Hypothalamus (tissue), 51 donors: ENCODE data around the gene C11orf71.

Experiments
- DNase-seq, 51 donors: peaks; one replicate each; lab custom pipeline; 2025; lab: John Stamatoyannopoulos, UW

Gene C11orf71, protein sequence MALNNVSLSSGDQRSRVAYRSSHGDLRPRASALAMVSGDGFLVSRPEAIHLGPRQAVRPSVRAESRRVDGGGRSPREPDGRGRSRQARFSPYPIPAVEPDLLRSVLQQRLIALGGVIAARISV

DNA sequence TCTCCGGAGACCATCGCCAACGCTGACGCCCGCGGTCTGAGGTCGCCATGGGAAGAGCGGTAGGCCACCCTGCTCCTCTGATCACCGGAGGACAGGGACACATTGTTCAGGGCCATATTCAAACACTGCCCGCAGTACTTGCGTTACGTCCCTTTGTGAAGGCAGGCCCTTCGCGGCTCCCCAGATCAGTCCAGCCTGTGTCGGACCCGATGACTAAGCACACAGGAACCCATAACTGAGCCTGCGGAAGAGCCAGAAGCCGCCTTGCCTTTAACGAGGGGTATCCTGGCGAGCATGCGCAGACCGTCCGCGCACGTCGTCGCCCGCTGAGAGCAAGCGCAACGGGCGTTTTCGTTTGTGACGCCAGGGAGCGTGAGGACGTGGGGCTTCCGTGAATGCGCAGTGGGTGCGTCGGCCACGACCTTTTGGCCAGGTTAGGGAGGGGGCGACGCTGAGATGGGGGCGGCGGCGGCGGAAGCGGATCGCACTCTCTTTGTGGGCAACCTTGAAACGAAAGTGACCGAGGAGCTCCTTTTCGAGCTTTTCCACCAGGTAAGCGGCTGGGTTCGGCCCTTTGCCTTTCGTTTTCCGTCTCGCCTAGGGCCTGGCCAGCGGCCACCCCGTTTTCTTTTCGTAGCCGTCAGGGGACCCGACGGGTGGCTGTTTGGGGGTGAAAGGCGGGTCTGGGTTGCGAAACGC, at the start of gene C11orf71, which contains the start of gene RBM7:
Gene C11orf71, minus strand, starts transcription at position 296 of the 699 bp plus-strand sequence. Its CDS starts 180 bp downstream, at position 116.
Gene RBM7, plus strand, starts transcription at position 451 of the 699 bp plus-strand sequence. Its CDS starts 6 bp downstream, at position 457.
- peak; percentile 76 to 98 (median 91) for DNase-seq

DNA sequence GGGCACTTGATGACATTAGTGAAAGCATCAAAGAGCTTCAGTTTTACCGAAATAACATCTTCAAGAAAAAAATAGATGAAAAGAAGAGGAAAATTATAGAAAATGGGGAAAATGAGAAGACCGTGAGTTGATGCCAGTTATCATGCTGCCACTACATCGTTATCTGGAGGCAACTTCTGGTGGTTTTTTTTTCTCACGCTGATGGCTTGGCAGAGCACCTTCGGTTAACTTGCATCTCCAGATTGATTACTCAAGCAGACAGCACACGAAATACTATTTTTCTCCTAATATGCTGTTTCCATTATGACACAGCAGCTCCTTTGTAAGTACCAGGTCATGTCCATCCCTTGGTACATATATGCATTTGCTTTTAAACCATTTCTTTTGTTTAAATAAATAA, 49.5 kb upstream of the C11orf71 start:
- no peak for DNase-seq

DNA sequence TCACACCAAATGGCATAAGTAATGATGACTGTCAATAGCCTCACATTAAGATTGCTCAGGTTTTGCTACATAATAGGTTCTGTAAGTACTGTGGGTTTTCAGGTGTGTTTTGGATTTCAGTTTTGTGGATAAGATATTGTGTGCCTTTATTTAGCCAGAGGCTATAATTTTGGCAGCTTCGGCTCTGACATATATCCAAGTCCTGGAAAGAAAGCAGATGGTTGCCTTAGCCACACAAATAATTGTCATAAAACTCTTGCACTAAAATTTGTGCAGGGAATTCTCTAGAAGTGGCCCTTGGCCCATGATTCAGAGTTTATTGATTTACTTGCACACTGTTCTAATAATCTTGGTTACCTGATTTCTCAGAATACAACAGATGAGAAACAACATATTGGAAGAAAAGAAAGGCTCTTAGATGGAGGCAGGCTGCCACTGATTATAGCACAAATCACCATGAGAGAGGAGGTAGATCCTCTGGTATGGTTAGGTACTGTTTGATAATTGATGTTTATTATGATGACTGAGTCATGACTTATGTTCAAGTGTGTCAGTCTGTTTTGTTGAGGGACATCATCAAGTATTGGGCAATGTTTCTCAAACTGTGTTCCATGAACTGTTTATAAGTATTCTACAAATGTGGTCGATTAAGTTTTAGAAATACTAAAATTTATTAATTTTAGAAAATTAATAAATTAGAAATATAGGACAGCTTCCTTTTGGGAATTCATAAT, 48.6 kb upstream of the C11orf71 start:
- DNase-seq, result no peak

DNA sequence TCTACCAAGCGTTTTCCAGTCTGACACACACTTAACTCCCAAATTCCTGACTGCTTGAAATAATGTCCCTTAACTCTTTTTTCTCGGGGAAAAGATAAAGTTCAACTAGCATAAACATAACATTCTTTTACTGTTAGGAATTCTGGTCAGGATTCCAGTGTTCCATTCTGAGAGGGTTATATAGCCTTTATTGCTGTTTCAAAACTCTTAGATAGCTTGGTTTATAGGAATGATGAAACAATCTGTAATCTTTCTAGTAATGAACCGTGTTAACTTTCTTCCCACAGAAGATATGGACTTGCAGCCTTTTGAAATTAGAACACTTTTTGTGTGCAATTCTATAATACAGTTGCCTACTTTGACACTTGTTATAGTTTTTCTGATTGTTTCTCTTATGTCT, 47.6 kb upstream of the C11orf71 start:
- DNase-seq, result no peak

DNA sequence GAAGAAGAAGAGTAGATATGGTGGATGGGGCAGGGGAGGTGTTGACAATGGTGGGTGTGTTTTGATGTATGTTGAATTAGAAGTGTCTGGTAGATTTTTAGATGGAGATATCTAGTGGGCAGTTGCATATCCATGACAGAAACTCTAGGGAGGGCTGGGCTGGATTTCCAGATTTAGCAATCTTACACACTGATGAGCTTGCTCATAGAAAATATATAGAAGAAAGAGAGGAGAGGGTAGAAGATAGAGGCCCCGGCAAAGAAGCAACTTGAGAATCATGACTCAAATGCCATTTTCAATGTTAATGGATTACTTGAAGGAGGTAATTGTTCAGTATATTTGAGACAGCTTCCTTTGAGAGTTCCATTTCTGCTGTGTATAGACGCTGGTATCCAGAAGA, 47.1 kb upstream of the C11orf71 start:
- DNase-seq, result no peak

DNA sequence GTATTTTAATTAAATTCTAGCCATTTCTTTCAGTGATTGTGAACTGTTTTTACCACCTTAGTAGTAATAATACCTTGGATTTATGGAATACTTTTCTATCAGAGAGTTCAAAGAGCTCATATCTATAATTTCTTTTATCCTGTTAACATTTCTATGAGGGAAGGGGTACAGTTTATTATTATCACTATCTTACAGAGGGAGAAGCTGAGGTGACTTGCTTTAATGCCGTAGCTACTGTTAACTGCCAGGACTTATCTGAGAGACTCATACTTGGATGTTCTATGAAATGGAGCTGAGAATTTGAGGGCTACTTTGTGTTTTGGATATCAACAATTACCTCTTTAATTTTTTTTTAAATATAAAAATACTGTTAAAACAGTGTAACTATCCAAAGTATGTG, 42.2 kb upstream of the C11orf71 start:
- no peak for DNase-seq

DNA sequence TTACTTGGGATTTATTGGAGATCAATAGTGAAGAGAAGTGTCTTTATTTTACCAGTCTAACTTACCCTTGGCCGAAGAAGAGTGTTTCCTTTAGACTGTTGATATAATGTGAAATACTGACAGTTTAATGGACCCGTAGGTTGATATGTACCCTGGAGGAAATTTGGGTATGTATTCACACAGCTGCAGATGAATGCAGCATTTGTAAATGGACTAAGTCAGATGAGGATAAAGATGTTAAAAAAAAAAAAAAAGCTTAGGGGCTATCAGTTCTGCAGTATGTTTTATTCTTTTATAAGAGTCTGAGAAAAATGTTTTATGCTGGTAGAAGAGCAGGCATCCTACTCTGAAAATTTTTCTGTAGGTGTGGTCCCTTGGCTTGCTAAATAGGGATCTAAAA, 41.6 kb upstream of the C11orf71 start:
- no peak for DNase-seq

DNA sequence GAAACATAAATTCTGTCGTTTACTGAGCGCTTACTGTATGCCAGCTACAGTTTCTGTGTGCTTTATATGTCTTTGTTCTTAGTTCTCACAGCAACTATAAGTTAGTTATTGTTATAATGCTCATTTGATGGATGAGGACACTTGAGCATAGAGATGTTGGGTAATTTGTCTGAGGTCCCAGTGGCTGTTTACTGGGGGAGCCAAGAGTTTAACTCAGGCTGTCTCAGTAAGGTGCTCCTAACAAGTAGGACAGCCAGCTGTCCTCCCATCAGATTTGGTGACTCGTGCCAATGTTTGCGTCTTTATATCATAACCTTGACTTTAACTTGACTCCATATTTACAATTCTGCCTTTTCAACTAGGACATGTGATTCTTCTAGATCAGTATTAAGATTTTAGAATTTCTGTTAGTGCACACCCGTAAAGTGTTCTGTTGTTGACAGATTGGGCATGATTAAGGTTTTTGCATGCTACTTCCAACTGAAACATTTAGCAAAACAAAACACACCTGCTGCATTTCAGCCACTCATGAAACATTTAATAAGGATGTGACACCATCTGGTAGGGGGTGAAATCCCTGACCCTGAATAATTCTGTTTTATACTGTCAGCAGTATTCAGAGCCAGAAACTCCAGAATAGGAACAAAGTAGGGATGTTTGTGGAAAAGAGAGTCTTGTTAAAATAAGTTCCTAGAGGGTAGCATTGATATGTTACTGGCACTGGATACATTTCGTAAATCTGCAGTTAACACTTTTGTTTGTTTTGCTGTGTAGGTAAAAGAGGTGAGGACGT, 40.9 kb upstream of the C11orf71 start:
- no peak for DNase-seq

DNA sequence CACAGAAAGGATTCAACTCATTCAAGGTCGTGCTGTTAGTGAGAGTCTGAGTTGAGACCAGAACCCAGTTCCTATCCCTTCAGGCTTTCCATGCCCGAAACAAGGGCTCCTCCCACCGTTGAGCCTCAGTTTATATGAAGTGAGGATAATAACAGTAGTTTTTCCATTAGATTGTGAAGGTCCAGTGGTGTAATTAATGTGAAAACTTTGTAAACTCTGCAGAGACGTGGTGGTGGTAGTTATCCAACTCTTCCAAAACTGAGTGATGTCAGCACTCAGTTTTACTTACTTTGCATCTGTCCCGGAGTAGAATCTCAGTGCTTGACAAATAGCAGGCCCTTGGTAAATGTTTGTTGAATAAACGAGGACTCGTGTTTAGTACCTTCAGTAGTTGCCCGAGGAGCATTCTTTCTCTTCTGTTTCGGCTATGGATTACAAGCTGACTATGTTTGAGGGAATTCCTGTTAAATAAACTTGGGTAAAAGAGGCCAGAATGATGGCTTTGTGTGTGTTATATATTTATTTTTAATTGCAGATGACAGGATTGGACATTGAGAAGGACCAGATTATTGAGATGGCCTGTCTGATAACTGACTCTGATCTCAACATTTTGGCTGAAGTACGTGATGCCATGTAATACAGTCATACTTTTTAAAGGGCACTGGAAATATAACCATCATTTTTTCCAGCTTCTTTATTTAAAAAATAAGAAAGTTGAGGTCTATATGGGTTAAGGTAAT, 40.0 kb upstream of the C11orf71 start:
- DNase-seq, result peak in 13 of 51 donors; percentile 4 to 68 (median 31)

DNA sequence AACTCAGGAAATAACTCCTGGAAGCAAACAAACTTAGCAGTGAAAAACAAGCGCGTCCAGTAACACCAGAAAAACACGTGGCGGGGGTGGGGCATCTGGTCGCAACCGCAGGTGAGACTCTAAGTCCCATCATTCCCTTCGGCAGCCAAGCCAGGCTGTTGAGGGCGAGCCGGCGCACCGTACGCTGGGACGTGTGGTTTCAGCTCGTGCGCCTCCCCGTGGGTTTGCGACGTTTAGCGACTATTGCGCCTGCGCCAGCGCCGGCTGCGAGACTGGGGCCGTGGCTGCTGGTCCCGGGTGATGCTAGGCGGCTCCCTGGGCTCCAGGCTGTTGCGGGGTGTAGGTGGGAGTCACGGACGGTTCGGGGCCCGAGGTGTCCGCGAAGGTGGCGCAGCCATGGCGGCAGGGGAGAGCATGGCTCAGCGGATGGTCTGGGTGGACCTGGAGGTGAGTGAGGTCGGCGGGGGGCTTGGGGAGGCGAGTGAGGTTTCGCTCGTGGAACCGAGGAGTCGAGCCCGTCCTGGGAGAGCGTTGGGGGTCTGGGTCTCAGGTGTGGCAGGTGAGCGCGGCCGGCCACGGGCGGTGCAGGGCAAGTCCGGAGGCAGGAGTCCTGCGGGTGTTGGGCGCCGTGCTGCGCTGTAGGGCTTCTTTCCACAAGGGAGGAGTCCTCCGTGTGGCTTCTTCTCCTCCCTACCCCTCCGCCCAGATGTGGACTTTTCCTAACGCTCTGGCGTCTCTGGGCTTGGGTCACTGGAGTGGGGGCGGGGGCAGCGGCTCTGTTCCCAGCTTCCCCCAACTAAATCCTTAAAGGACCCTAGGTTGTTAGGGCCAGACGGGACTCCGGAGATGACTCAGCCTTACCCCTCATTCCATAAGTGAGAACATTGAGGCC, 39.2 kb upstream of the C11orf71 start, which contains the start of gene REXO2:
Gene REXO2, plus strand, starts transcription at position 239 of the 892 bp plus-strand sequence. Its CDS starts 62 bp downstream, at position 301.
- DNase-seq, result peak; percentile 50 to 97 (median 92)

DNA sequence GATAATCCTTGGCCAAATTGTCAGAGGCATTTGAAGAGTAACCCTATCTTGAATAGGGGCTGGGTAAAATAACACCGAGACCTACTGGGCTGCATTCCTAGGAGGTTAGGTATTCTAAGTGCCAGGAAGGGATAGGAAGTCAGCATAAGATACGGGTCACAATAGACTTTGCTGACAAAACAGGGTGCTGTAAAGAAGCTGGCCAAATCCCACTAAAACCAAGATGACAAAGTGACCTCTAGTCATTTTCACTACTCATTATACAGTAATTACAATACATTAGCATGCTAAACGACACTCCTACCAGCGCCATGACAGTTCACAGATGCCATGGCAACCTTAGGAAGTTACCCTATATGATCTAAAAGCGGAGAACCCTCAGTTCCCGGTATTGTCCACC, 38.0 kb upstream of the C11orf71 start:
- DNase-seq, result no peak

DNA sequence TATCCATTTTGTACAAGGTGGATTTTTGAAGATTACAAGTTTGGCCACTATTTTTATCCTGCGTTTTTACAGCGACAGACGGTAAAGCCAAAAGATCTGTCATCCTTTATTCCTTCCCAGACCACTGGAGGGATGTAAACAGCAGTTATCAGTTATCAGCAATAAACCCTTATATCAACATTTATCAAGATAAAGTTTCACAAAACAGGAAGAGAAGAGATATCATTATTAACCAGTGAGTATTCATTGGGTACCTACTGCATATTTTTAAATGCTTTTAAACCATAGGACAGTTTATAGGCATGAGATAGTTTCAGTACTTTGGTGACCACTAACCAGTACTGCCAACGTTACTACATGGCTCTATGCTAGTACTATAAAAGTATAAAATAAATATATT, 33.1 kb upstream of the C11orf71 start:
- no peak for DNase-seq

DNA sequence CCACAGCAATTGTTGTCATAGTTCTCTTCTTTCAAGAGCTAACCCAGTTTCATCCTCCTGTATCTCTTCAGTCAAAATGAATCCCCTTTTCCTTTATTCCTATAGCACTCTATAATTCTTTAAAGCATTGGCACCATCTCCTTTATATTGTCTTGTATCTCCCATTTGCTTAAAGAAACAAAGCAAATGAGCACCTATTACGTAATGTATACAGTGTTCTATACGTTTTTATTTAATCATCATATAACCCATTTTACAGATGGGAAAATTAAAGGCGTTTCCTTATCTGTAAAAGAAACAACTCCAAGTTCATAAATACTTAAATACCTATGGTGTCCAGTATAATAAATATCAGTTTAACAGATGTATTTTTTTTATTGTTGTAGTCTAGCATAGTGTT, 32.6 kb upstream of the C11orf71 start:
- no peak for DNase-seq

DNA sequence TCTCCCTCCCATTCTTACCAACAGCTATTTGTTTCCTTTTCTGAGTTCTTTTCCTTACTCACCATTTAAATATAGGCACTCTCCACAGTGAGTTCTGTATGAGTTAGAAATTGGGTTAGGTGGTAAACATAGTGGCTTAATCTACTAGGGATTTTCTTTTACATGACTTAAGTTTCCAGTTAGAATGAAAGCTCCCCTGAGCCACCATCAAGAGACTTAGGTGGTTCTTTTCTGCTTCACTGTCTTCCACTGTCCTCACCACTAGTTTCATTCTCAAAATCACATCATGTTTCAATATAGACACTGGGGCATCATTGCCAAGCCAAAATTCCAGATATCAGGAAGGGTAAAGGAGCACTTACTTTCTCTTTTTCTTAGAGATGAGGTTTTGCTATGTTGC, 30.0 kb upstream of the C11orf71 start:
- no peak for DNase-seq

DNA sequence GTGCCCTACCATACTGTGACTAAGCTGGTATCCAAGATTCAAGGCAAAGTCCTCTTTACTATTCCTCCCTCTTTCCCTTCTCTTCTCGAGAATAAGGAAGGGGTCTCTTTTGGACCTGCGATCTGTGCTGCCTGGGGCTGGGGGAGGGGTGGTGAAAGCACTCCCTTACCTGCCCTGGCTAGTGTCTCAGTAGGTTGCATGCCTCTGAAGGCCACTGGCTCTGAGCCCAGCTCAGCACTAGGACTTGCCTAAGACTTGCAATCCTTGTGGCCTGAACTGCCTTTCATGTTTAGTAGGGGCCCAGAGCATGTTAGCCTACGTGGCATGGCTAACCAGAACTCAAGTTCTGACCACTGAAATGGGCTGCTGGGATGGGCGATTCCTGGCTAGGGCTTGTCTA, 26.0 kb upstream of the C11orf71 start:
- no peak for DNase-seq

DNA sequence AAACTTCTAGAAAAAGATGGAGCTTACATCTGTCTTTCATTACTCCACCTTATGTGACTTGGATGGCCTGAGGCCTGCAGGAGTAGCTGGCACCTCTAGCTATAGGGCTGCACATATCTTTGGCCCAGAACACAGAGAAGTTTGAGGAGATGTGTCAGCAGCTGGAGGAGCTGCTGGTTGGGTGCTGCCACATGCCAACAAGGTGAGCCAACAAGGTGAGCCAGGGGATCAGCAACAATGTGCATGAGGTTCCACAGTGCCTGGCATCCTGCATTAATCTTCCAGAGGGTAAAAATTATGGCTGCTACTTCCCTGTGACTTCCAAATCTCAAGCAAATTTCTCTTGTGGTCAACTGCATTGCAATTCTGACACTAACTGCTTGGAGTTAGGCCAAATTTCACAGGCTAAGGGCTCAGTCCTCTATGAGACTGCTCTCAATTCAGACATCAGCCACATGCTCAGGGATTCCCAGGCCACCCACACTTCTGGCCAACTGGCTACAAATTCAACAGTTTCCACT, 16.2 kb upstream of the C11orf71 start:
- no peak for DNase-seq

DNA sequence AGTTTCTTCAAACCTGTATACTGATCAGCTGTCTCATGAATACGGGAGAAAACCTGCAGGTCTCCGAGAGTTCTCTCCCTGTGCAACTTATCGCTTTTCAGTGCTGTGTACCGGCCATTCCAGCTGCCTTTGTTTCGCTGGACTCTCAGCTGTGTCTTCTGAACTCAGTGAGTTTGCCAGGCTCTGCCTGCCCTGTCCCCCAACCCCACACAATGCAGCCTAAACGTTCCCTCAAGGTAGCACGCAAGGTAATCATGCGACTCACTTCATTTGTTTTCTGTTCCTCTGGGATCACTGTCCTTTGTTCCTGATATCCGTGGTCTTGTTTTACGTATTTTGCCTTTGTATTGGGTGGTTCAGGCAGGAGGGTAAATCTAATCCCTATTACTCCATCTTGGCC, 13.6 kb upstream of the C11orf71 start:
- DNase-seq, result no peak

DNA sequence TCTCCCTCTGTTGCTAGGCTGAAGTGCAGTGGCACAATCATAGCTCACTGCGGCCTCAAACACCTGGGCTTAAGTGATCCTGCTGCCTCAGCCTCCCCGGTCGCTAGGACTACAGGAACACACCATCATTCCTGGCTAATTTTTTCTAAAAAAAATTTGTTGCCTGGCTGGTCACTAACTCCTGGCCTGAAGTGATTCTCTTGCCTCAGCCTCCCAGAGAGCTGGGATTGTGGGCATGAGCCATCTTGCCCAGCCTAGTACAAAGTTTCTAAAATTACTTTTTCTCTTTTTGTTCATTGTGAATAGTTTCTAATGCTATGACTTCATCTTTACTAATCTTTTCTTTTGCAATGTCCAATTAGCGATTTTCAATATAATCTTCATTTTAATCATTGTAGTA, 12.6 kb upstream of the C11orf71 start:
- no peak for DNase-seq

DNA sequence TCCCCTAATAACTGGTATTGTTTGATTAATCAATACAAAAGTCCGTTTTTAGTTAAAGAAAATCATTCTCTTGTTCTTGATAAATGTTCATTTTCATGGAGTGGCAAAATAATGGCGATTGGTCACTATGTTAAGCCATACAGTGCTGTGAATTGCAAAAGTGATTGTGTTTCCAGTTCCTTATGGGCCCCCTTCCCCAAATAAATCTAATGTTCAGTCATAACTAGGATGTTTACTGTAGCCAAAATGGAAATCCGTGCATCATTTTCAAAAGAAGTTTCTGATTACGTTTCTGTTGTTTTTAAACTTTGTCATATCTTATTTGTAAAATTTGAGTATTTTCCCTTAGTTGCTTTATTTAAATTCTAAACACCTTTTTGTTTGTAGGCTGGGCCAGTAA, 1.0 kb upstream of the C11orf71 start:
- DNase-seq, result no peak
